HG03175 (cell line): ENCODE data around the gene DACH1.

Experiments used
- ATAC-seq: cut with Tn5 transposase; IDR thresholded peaks from one replicate; pipeline ENCODE4 v1.9.1; 2021; ENCODE audit warnings: mild to moderate bottlenecking, moderate library complexity; ENCODE audit not compliant: unreplicated experiment

Gene DACH1

DNA sequence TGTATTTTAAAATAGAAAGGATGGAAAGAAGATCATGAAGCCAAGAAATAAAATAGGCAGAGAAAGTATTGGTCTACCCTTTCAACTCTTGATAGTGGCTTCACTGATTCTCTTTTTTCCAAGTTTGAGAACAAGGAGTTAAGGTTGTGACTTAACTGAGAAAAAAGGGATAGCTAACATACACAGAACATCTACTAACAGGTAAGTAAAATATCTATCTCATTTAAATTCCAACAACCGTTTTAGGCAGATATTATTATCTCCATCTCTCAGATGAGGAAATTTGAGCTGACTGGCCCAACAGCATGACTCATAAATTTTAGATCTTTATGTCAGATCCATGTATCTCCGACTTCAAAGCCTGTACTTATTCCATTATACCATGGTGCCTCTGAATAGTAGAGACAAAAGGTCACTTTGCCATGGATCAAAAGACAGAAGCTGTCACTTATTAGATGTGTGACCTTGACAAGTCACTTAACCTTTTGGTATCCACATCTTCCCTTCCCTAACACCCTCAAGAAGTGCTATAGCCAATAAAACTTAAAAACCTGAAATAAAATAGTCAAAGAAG lies 152.1 kb downstream of the DACH1 start:
- ATAC-seq: no peak

DNA sequence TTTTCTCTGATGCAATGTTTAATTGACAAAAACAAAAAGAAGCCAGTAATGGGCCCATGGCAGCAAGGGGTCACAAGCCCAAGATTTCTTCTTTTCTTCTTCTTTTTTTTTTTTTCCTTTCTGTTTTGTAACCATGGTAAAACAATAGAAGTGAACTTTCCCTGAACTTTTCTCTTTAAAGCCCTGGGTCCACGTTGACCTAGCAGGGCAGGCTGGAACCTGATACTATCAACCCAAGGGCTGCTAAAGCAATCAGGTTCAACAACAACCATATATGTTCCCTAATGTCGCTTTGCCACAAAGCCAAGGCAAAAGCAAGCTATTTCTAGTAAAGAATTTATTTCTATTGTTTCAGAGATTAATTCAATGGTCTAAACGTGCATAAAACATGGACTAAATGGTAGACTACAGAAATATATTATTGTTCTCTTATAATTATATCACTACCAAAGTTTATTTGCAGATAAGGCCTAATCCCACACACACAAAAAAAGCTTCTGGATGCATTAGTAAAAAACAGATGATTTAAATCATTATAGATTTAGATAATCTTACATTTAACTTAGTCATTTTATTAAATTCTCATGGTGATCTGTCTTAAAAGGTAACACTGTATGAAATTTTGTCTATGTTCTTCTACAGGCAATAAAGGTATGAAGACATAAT lies 153.9 kb downstream of the DACH1 start:
- ATAC-seq: no peak

DNA sequence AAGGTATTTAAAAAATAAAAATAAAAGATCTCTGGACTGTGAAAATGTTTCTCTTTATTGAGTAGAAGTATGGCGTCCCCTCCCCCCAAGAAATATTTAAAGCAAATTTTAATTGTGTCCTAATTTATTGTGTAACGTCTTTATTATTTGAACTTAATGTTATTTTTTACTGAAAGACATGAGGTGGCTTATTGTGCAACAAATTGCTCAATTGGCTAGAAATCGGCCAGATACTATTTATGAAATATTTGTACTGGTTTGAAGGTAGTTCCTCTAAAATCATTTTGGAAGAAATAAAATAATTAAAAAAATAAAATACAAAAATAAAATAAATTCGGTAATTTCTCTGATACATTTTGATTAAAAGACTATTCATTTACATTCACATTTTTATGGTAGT lies 162.3 kb downstream of the DACH1 start:
- no peak for ATAC-seq

DNA sequence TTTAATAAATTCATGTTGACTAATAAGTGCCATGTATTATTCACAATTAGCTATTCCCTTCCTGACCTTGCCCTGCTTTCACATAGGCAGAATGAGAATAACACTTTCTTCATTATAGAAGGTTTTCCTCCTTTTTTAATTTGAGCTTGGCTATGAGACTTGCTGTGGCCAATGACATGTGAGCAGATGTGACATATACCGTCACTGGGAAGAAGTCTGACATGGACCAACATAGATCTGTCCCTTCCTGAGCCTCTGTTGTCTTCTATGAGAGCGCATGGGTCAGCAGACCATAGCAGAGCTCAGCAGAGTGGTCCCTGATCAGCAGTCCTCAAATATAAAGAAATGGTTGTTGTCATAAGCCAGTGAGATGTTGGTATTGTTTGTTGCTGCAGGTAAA lies 163.9 kb downstream of the DACH1 start:
- no peak for ATAC-seq

DNA sequence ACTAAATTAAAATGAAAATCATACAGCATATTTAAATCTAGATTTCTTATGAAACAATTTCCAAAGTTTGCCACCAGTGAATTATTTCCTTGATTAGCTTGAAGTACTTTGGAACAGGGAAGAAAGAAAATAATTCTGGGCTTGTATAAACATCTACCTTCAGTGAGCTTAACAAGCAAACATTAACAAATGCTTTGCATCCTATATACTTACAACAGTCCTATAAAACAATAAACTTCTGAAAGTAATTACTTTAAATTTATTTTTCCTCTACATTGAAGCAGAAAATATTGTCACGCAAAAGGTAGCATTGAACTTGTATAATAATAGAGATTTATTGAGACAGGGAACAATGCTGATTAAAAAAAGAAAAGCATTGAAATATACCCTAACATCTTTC lies 164.8 kb downstream of the DACH1 start:
- ATAC-seq: no peak

DNA sequence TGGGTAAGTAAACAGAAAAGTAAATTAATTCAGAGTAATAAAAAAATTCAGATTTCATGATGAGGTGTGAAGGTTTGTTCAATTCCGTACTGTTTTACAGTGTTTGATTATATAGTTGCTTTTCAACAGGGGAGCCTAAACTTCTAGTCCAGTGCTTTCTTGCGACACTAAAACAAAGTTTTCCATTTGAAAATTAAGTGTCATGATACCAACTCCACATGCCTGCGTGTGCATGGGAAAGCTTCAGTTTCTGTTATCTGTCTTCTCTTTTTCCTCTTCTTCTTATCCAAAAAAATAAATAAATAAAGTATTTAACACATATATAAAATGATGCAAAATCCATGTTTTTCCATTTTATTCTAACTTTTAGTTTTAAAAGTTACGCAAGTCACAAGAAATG lies 165.3 kb downstream of the DACH1 start:
- no peak for ATAC-seq

DNA sequence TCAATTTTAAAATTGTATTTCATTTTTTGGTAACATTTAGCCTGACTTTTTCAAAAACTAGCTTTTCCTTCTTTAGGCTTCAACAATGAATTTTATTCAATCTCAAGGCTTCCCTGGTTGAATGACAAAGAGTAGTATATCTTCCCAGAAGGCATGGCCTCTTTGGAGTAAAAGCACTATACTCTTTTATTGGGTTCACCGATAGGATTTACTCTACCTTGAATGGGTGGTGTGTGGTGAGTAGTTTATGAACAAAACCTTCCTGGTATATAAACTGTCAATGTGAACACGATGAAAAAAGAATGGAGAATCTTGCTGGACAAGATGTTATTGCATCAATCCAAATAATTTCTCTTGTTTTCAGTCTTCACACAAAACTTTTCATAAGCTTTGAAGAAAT lies 167.7 kb downstream of the DACH1 start:
- no peak for ATAC-seq

DNA sequence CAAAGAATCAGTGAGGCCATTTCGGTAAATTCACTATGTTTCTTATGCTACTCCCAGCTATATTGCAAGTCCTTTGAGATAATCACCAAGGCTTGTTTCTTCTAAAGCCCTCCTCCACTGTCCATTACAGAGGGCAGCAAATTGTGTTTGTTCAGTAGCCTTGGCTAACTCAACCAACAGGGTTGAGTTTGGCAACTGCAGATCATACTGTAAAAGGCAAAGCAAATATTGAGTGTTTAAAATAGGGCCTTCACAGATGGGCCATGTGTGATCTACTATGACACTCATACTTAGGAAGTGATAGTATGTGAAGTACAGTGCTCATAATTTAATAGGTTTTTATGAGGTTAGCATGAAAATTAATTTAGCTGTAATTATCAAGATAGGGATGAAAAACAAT lies 171.3 kb downstream of the DACH1 start:
- ATAC-seq: no peak

DNA sequence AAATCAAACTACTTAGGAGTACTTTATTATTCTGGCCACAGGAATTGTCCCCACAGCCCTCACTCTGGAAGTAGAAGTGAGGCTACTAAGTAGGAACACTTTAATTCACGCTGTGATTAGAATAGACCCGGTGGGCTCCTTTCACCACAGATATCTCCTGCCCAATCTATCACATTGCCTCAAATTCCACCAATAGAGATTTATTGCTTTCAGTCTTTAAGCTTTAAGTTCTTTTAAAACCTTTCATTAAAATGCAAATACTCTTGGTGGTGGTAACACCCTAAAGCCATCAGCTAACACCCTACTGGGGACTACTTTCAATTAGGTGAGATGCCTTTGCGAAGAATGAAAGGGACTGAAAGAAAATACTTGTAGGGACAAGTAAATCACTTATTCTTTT lies 181.9 kb downstream of the DACH1 start:
- ATAC-seq: no peak

DNA sequence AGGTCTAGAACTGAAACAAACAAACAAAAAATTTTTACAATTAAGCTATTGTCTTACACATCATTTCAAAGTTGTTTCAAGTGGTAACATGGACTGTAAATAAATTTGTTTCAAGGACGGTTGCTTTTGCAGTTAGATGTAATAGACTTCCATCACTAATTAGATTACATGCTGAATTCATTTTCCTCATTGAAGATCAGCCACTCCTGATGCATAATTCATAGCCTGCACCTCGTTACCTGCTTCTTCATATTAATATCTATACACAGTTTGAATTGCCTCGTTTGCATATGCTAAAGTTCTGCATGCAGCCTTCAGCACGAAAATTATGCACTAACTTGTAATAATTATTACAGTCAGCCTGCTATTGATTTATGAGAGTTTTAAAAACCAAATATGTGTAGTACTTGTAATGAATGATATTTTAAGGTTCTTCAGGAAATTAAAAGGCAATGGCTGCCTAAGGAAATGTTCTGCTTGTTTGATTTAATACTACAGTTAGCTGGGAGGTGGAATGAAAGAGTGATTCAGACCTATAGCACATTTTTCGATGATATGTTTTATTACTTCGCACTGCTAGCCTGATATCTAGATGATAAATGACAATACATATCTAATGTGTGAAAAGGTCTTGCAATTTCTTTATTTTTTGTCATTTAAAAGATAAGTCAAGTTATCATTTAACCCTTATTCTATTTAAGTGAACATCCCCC lies 184.9 kb downstream of the DACH1 start:
- ATAC-seq: no peak

DNA sequence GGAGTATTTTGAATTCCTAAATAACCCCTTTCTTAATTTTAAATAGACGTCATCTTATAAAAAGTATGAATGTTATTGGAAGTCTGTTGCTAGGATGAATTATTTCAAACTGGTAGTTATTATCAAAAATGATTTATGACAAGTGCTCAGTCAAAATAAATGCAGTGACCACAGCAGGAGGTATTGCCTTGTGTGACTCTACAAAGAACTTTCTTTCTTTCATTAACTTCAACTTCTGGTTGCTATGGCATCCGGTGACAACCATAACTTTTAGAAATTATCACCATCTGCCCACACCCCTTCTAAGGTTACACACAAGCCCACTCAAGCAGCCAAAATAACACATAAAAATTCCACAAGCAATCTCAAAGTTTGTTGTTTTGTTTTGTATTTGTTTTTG lies 189.9 kb downstream of the DACH1 start:
- no peak for ATAC-seq

DNA sequence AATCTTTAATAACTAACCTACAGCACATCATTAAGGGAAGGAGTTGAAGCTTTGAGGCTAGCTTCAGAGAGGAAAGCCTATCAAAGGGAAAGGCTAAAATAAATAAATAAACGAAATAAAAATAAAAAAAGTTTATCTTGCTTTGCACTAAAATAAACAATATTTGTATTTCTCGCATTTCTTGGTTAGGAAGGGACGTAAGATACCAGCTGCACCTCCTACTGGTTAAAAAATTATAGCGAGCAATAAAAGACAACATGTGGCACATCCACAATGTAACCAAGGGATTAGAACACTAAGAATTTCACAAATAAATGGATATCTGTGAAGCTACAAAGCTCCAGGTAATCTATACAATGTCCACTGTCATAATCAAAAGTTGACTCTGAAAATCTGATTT lies 194.5 kb downstream of the DACH1 start:
- no peak for ATAC-seq

DNA sequence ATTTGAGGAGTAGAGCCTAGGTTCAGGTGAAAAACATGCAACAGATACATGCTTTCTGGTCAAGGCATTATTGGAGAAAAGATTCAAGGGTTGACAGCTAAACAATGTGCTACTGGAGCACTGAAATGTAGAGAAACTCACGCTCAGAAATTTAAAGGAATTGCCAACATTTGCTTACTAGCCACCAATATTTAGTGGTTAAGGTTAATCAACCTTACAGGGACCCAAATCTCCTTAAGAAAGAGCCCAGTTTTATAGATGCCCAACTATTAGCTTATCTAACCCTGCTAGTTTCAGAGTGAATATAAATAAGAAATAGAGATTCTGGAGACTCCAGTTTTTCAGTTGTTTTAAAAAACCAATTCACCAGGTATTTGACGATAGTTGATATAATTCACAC lies 203.6 kb downstream of the DACH1 start:
- ATAC-seq: no peak

DNA sequence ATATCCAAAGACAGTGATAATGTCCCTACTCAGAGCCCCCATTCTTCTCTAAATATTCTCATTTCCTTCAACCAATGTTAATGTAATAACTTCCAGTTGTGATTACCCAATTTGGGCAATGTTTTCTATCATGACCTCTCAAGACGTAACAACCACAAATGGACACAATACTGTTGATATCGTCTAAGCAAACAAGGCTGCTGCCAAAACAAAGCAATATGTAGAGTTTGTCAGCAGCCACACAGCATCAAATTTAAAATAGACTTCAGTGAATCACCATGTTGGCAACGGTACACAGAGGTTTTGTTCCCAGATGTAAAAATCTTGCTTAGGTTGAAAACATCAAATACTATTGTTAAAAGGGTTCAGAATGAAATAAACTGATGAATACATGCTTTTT lies 205.1 kb downstream of the DACH1 start:
- ATAC-seq: no peak

DNA sequence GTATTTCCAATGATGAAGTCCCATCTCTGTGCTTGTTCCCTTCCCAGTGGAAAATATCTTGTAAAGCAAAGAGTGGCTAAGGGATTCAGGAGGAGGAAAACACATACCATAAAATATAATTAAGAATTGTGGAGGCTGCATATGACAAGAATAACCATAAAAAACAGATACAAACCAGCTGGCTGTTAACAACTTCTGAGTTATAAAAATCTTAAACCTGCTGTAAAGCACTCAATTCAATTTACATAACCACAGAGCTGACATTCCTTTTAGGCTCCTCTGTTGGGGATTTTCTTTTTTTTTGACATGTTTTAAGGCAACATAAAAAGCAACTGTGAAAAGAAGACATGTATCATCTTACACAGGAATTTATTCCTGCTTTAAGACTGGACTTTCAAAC lies 207.6 kb downstream of the DACH1 start:
- no peak for ATAC-seq

DNA sequence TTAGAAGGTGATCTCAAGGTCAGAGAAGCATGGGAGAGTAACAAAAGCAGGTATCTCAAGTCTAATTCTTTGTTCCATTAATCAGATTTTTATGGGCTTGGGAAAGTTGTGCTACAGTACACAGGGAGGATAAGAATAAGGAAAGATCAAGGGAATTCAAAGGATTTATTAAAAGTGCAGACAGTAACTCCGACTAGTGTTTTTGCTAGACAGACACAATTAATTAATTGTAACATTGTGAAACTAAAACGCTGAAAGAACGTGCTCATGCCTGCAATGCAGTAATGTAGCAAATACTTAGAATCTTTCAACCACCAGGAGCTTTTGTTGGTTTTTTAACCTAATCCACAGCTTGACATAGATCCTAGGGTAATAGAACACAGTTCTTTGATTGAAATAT lies 221.5 kb downstream of the DACH1 start:
- no peak for ATAC-seq

DNA sequence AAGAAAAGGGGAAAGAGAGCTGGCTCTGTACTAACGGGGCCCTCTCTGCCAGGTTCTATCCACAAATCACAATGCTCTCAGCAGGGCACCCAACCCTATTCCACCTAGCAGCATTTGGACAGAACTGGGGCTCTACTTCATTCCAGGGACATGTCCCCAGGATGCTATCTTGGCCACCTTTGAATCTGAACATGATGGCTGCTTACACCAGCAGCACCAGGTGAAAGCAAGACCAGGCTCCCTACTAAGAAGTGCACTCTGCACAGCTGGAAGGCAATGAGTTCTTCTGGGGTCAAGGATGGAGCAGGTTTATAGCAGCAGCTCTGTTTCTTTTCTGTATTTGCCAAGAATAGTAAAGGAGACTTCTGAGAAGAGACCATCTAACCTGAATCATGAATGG lies 222.4 kb downstream of the DACH1 start:
- no peak for ATAC-seq

DNA sequence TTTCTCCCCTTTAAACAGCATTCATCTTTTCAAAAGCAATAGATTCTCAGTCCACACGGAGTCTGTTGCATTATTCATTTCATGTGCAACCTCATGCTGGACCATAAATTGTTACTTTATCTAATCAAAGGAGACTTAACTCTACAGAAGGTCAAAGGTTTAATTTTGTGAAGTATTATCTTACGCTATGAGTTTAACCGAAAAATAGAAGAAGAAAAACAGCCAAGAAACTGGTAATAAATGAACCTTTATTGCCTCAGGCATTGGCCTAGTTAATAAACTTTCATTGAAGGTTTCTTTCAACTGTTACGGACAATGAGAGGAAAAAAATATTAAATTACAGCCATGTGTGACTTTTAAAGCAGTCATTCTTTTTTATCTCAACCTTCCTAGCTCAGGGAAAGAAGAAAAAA lies 223.6 kb downstream of the DACH1 start:
- no peak for ATAC-seq

DNA sequence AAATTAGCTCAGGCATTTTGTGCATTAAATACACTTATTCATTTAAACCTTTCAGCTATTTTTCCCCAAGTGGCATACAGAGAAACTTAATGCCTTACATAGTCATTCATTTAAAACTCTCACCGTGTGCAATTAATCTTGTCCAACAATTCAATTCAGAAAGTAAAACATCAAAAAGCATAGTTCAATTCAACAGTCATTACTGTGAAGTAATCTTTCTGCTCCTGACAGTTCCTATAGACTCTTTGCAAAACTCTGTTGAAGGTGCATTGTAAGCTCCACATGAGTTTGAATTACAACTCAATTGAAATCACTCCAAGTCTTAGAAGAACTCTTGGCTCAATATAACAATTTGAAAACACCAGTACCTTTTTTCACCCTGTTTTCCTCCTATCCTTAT lies 228.3 kb downstream of the DACH1 start:
- ATAC-seq: no peak

DNA sequence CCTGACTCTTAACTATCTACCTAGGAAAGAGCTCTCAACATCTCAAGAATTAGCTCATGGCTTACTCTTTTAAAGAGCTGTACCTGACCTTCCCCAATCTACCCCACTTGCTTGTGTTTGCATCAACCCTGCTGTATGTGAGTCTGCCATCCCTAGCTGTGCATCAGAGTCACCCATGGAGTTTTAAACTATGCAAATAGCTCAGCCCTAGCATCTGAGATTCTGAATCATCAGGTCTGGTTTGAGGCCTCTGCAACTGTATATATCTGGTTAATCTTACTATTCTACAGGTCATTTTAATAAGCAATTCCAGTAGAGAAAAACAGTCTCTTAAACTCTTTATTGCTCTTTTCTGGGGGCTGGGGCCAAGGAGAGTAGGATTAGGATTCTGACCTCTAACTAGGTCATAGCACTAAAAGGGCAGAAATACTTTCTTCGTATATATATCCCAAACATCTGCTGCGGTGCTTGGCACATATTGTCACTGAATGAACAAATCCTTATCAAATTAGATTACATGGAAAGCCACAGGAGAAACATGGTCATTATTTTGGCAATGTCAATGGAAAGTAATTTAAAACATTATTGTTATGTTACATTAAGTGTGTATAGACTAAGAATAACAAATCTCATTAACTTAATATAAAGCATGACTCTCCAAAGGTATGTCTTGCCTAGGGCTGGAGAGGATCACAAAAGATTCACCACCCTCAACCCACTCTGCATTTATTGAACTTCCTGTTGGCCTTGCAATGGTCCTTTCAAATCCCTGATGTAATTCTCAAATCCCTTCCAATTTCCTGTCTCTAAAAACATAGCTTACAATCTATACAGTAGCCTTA lies 232.2 kb downstream of the DACH1 start:
- ATAC-seq: no peak

DNA sequence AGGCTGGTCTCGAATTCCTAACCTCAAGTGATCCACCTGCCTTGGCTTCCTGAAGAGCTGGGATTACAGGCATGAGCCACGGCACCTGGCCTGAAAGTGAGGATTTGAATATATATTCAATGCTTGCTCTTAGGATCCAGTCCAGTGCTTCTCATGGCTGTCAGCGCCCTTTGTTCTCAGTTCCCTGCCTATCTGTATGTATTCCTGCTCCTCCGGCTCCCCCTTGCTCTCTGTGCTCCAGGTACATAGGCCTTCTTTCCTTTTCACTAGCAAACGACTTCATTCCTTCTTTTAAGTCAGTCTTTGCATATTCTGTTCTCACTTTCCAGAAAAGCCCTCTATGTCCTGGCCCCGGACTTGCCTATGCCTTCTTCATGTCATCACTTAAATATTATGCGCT lies 232.8 kb downstream of the DACH1 start:
- no peak for ATAC-seq

DNA sequence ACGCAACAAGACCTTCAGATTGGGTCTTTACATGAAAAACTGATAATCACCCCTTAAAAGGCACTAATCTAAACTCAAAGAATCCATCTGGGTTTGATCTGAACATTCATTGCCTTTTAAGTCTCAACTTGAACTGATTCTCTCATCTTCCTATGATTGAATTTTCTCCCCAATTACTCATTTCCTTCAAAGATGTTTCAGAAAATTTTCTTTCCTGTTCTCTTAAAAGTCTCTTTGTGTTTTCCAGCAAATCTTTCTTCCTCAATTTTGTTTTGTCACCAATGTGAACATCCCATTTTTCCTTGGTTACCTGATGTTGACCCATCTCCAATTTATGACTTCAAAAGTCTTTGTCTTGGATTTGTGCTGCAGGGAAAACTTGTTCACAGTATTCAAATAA lies 234.3 kb downstream of the DACH1 start:
- no peak for ATAC-seq
